Measurements from ENCODE around the gene USP30. TPM values are rescaled to one million over a fixed set of nuclear protein-coding genes. Genes with fewer than 3 reads are reported as not detected.

Gene USP30
- total and polyA plus RNA-seq, 9 of the 15 experiments (the other 6 are each of a cell fraction or from before 2014, with no cell fraction given), result 1.4 to 15.2 (median 7.0) TPM

Small RNA genes lying within 50 kb of the gene (small RNA-seq; reads per million reads assigned to genes)
- not detected for gene AC190387.1
- gene RNA5SP372, result 0.11 reads per million

Other genes starting within 250 kb of the USP30 start
- gene SSH1, start 195.0 kb upstream of the USP30 start, total RNA-seq (2014; rRNA removed), result 2.0 and 2.9 TPM in 2 replicates
- gene SSH1, start 195.0 kb upstream of the USP30 start, total RNA-seq (2014; rRNA removed; fragmentation: Illumina TruSeq; extraction: Trizol), result 2.3 and 2.5 TPM in 2 replicates
- gene SSH1, start 195.0 kb upstream of the USP30 start, total RNA-seq (2015; rRNA removed; fragmentation: Illumina TruSeq; extraction: Trizol), result 1.7 and 2.2 TPM in 2 replicates
- gene SSH1, start 195.0 kb upstream of the USP30 start, total RNA-seq (2021), result 5.5 and 6.5 TPM in 2 replicates
- gene SSH1, start 195.0 kb upstream of the USP30 start, polyA plus RNA-seq (2011; rRNA removed), result 3.4 and 4.2 TPM in 2 replicates
- 2.5 and 3.1 TPM in 2 replicates for gene SSH1, start 195.0 kb upstream of the USP30 start, polyA plus RNA-seq (2014; fragmentation: Illumina TruSeq; extraction: Trizol)
- gene SSH1, start 195.0 kb upstream of the USP30 start, polyA plus RNA-seq (2014; fragmentation: Nextera tagmentation; extraction: Ambion mirVana), result under 1 TPM; 0.41 to 0.45 TPM
- gene SSH1, start 195.0 kb upstream of the USP30 start, polyA plus RNA-seq (2014; rRNA removed), result 2.3 and 2.8 TPM in 2 replicates
- not detected in 2 replicates for gene DAO, start 172.5 kb upstream of the USP30 start, total RNA-seq (2014; rRNA removed)
- gene DAO, start 172.5 kb upstream of the USP30 start, total RNA-seq (2014; rRNA removed; fragmentation: Illumina TruSeq; extraction: Trizol), result not detected in 2 replicates
- not detected in 2 replicates for gene DAO, start 172.5 kb upstream of the USP30 start, total RNA-seq (2015; rRNA removed; fragmentation: Illumina TruSeq; extraction: Trizol)
- gene DAO, start 172.5 kb upstream of the USP30 start, total RNA-seq (2021), result not detected in 2 replicates
- gene DAO, start 172.5 kb upstream of the USP30 start, polyA plus RNA-seq (2011; rRNA removed), result not detected in 2 replicates
- gene DAO, start 172.5 kb upstream of the USP30 start, polyA plus RNA-seq (2014; fragmentation: Illumina TruSeq; extraction: Trizol), result not detected in 2 replicates
- gene DAO, start 172.5 kb upstream of the USP30 start, polyA plus RNA-seq (2014; fragmentation: Nextera tagmentation; extraction: Ambion mirVana), result not detected
- not detected in 2 replicates for gene DAO, start 172.5 kb upstream of the USP30 start, polyA plus RNA-seq (2014; rRNA removed)
- gene SVOP, start 31.5 kb upstream of the USP30 start, total RNA-seq (2014; rRNA removed), result 0.05 and 0.08 TPM in 2 replicates
- gene SVOP, start 31.5 kb upstream of the USP30 start, total RNA-seq (2014; rRNA removed; fragmentation: Illumina TruSeq; extraction: Trizol), result 0.04 TPM in 1 of 2 replicates, not detected in the other
- 0.07 and 0.08 TPM in 2 replicates for gene SVOP, start 31.5 kb upstream of the USP30 start, total RNA-seq (2015; rRNA removed; fragmentation: Illumina TruSeq; extraction: Trizol)
- 0.09 TPM in 2 replicates for gene SVOP, start 31.5 kb upstream of the USP30 start, total RNA-seq (2021)
- gene SVOP, start 31.5 kb upstream of the USP30 start, polyA plus RNA-seq (2011; rRNA removed), result 0.01 TPM in 2 replicates
- 0.04 and 0.07 TPM in 2 replicates for gene SVOP, start 31.5 kb upstream of the USP30 start, polyA plus RNA-seq (2014; fragmentation: Illumina TruSeq; extraction: Trizol)
- under 1 TPM in 1 of 2 experiments, not detected in 1; 0.01 TPM for gene SVOP, start 31.5 kb upstream of the USP30 start, polyA plus RNA-seq (2014; fragmentation: Nextera tagmentation; extraction: Ambion mirVana)
- 0.07 and 0.12 TPM in 2 replicates for gene SVOP, start 31.5 kb upstream of the USP30 start, polyA plus RNA-seq (2014; rRNA removed)
- 56.1 and 60.4 TPM in 2 replicates for gene ALKBH2, start 40.9 kb downstream of the USP30 start, total RNA-seq (2014; rRNA removed)
- 30.9 and 43.8 TPM in 2 replicates for gene ALKBH2, start 40.9 kb downstream of the USP30 start, total RNA-seq (2014; rRNA removed; fragmentation: Illumina TruSeq; extraction: Trizol)
- 39.7 and 41.9 TPM in 2 replicates for gene ALKBH2, start 40.9 kb downstream of the USP30 start, total RNA-seq (2015; rRNA removed; fragmentation: Illumina TruSeq; extraction: Trizol)
- 37.3 and 41.9 TPM in 2 replicates for gene ALKBH2, start 40.9 kb downstream of the USP30 start, total RNA-seq (2021)
- gene ALKBH2, start 40.9 kb downstream of the USP30 start, polyA plus RNA-seq (2011; rRNA removed), result 30.9 and 32.3 TPM in 2 replicates
- gene ALKBH2, start 40.9 kb downstream of the USP30 start, polyA plus RNA-seq (2014; fragmentation: Illumina TruSeq; extraction: Trizol), result 44.6 and 50.0 TPM in 2 replicates
- gene ALKBH2, start 40.9 kb downstream of the USP30 start, polyA plus RNA-seq (2014; fragmentation: Nextera tagmentation; extraction: Ambion mirVana), result 10 to 100 TPM in 1 of 2 experiments, 1 to 10 TPM in 1; 5.9 to 13.6 TPM
- gene ALKBH2, start 40.9 kb downstream of the USP30 start, polyA plus RNA-seq (2014; rRNA removed), result 47.4 and 50.5 TPM in 2 replicates
- 47.0 and 67.3 TPM in 2 replicates for gene UNG, start 45.0 kb downstream of the USP30 start, total RNA-seq (2014; rRNA removed)
- 37.9 and 42.9 TPM in 2 replicates for gene UNG, start 45.0 kb downstream of the USP30 start, total RNA-seq (2014; rRNA removed; fragmentation: Illumina TruSeq; extraction: Trizol)
- gene UNG, start 45.0 kb downstream of the USP30 start, total RNA-seq (2015; rRNA removed; fragmentation: Illumina TruSeq; extraction: Trizol), result 41.7 and 42.2 TPM in 2 replicates
- gene UNG, start 45.0 kb downstream of the USP30 start, total RNA-seq (2021), result 59.8 and 65.9 TPM in 2 replicates
- gene UNG, start 45.0 kb downstream of the USP30 start, polyA plus RNA-seq (2011; rRNA removed), result 23.9 and 26.3 TPM in 2 replicates
- 48.3 and 49.4 TPM in 2 replicates for gene UNG, start 45.0 kb downstream of the USP30 start, polyA plus RNA-seq (2014; fragmentation: Illumina TruSeq; extraction: Trizol)
- gene UNG, start 45.0 kb downstream of the USP30 start, polyA plus RNA-seq (2014; fragmentation: Nextera tagmentation; extraction: Ambion mirVana), result 10 to 100 TPM in 1 of 2 experiments, 1 to 10 TPM in 1; 8.4 to 11.9 TPM
- 38.6 and 41.0 TPM in 2 replicates for gene UNG, start 45.0 kb downstream of the USP30 start, polyA plus RNA-seq (2014; rRNA removed)
- 1.5 and 2.5 TPM in 2 replicates for gene ACACB, start 64.0 kb downstream of the USP30 start, total RNA-seq (2014; rRNA removed)
- gene ACACB, start 64.0 kb downstream of the USP30 start, total RNA-seq (2014; rRNA removed; fragmentation: Illumina TruSeq; extraction: Trizol), result 0.62 and 0.77 TPM in 2 replicates
- 1.1 and 1.6 TPM in 2 replicates for gene ACACB, start 64.0 kb downstream of the USP30 start, total RNA-seq (2015; rRNA removed; fragmentation: Illumina TruSeq; extraction: Trizol)
- 2.5 and 2.8 TPM in 2 replicates for gene ACACB, start 64.0 kb downstream of the USP30 start, total RNA-seq (2021)
- 0.10 and 0.32 TPM in 2 replicates for gene ACACB, start 64.0 kb downstream of the USP30 start, polyA plus RNA-seq (2011; rRNA removed)
- 0.83 and 0.87 TPM in 2 replicates for gene ACACB, start 64.0 kb downstream of the USP30 start, polyA plus RNA-seq (2014; fragmentation: Illumina TruSeq; extraction: Trizol)
- gene ACACB, start 64.0 kb downstream of the USP30 start, polyA plus RNA-seq (2014; fragmentation: Nextera tagmentation; extraction: Ambion mirVana), result under 1 TPM; 0.10 to 0.18 TPM
- 0.31 and 1.3 TPM in 2 replicates for gene ACACB, start 64.0 kb downstream of the USP30 start, polyA plus RNA-seq (2014; rRNA removed)

Measured in K562 (cell line).